ENCODE results near the gene DRICH1.
"Not testable (repeated sequence)": the region's sequence is repeated elsewhere in the genome, so short reads cannot be mapped to it uniquely, and the experiment has no call there.

- not testable (repeated sequence) for TF ChIP-seq CTCF (IDR thresholded peaks at IDR 0.05; ENCODE audit: low read depth, low read length, missing input control); SP1 (IDR thresholded peaks at IDR 0.05); RAD21 (IDR thresholded peaks at IDR 0.05); GABPA (IDR thresholded peaks at IDR 0.05 in 1 of 2, conservative IDR thresholded peaks at IDR 0.05 in 1 of 2); RXRA (IDR thresholded peaks at IDR 0.05); YY1 (IDR thresholded peaks at IDR 0.05); JUND (IDR thresholded peaks at IDR 0.05); ZBTB33 (IDR thresholded peaks at IDR 0.05); TAF1 (conservative IDR thresholded peaks at IDR 0.05)
- TF ChIP-seq, protein P1, sequence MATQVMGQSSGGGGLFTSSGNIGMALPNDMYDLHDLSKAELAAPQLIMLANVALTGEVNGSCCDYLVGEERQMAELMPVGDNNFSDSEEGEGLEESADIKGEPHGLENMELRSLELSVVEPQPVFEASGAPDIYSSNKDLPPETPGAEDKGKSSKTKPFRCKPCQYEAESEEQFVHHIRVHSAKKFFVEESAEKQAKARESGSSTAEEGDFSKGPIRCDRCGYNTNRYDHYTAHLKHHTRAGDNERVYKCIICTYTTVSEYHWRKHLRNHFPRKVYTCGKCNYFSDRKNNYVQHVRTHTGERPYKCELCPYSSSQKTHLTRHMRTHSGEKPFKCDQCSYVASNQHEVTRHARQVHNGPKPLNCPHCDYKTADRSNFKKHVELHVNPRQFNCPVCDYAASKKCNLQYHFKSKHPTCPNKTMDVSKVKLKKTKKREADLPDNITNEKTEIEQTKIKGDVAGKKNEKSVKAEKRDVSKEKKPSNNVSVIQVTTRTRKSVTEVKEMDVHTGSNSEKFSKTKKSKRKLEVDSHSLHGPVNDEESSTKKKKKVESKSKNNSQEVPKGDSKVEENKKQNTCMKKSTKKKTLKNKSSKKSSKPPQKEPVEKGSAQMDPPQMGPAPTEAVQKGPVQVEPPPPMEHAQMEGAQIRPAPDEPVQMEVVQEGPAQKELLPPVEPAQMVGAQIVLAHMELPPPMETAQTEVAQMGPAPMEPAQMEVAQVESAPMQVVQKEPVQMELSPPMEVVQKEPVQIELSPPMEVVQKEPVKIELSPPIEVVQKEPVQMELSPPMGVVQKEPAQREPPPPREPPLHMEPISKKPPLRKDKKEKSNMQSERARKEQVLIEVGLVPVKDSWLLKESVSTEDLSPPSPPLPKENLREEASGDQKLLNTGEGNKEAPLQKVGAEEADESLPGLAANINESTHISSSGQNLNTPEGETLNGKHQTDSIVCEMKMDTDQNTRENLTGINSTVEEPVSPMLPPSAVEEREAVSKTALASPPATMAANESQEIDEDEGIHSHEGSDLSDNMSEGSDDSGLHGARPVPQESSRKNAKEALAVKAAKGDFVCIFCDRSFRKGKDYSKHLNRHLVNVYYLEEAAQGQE (IDR thresholded peaks at IDR 0.05): not testable (repeated sequence)
- TF ChIP-seq, protein P2, sequence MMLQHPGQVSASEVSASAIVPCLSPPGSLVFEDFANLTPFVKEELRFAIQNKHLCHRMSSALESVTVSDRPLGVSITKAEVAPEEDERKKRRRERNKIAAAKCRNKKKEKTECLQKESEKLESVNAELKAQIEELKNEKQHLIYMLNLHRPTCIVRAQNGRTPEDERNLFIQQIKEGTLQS (IDR thresholded peaks at IDR 0.05): not testable (repeated sequence)
- TF ChIP-seq, protein P3, sequence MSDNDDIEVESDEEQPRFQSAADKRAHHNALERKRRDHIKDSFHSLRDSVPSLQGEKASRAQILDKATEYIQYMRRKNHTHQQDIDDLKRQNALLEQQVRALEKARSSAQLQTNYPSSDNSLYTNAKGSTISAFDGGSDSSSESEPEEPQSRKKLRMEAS (IDR thresholded peaks at IDR 0.05): not testable (repeated sequence)
These were observed 71.9 kb downstream of the DRICH1 start for GRCh38 chr22:23560215-23560614.
